GM18520 (cell line): ENCODE data around the gene ATF1.
"Not testable (repeated sequence)": the region's sequence is repeated elsewhere in the genome, so short reads cannot be mapped to it uniquely, and the experiment has no call there.

Experiments
- ATAC-seq: cut with Tn5 transposase; IDR thresholded peaks from one replicate; pipeline ENCODE4 v1.9.1; 2021; ENCODE audit not compliant: unreplicated experiment

Gene ATF1

GRCh38 chr12:50751948-50752721 is 11.8 kb upstream of the ATF1 start:
- ATAC-seq: no peak

GRCh38 chr12:50753232-50753769 is 10.6 kb upstream of the ATF1 start:
- no peak for ATAC-seq

GRCh38 chr12:50764286-50765094 is 589 bp downstream of the ATF1 start:
- ATAC-seq: peak; percentile 25

- ATAC-seq: no peak
Measured at GRCh38 chr12:50765095-50765911, 1.4 kb downstream of the ATF1 start.

- ATAC-seq: no peak
Measured at GRCh38 chr12:50768391-50768790, 4.5 kb downstream of the ATF1 start.

GRCh38 chr12:50768813-50769212 is 4.9 kb downstream of the ATF1 start:
- ATAC-seq: not testable (repeated sequence)

- ATAC-seq: no peak
Measured at GRCh38 chr12:50771409-50771808, 7.5 kb downstream of the ATF1 start.

- no peak for ATAC-seq
Measured at GRCh38 chr12:50772470-50772869, 8.6 kb downstream of the ATF1 start.

- ATAC-seq: no peak
Measured at GRCh38 chr12:50772877-50773276, 9.0 kb downstream of the ATF1 start.

- no peak for ATAC-seq
Measured at GRCh38 chr12:50775251-50775650, 11.3 kb downstream of the ATF1 start.

GRCh38 chr12:50776749-50777728 is 13.1 kb downstream of the ATF1 start:
- no peak for ATAC-seq

GRCh38 chr12:50778663-50779590 is 15.0 kb downstream of the ATF1 start:
- ATAC-seq: no peak

GRCh38 chr12:50780013-50780412 is 16.1 kb downstream of the ATF1 start:
- ATAC-seq: no peak

GRCh38 chr12:50784501-50784900 is 20.6 kb downstream of the ATF1 start:
- ATAC-seq: no peak

GRCh38 chr12:50785406-50786001 is 21.6 kb downstream of the ATF1 start:
- no peak for ATAC-seq

- ATAC-seq: no peak
Measured at GRCh38 chr12:50786498-50787231, 22.8 kb downstream of the ATF1 start.

- no peak for ATAC-seq
Measured at GRCh38 chr12:50787618-50788017, 23.7 kb downstream of the ATF1 start.

GRCh38 chr12:50788561-50788960 is 24.7 kb downstream of the ATF1 start:
- ATAC-seq: no peak
